ENCODE data around the gene ANKRD10.

DNA sequence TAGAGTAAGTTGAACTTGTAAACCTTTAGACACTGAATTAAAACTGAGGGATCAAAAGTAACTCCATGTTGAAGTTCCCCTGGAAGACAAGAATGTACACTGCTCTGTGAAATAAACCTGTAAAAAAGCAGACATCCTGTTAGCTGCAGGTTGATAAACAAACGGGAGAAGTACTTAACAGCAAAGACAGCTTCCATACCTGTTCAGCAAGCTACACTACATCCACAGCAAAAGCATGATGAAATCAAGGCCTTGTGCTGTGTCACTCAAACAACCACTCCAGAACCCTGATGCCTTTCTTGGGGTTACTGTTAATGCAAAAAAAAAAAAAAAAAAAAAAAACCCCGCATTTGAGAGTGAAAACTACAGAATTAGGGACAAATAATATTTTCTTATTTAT lies 20.8 kb downstream of the ANKRD10 start:
- TF ChIP-seq, protein P1, sequence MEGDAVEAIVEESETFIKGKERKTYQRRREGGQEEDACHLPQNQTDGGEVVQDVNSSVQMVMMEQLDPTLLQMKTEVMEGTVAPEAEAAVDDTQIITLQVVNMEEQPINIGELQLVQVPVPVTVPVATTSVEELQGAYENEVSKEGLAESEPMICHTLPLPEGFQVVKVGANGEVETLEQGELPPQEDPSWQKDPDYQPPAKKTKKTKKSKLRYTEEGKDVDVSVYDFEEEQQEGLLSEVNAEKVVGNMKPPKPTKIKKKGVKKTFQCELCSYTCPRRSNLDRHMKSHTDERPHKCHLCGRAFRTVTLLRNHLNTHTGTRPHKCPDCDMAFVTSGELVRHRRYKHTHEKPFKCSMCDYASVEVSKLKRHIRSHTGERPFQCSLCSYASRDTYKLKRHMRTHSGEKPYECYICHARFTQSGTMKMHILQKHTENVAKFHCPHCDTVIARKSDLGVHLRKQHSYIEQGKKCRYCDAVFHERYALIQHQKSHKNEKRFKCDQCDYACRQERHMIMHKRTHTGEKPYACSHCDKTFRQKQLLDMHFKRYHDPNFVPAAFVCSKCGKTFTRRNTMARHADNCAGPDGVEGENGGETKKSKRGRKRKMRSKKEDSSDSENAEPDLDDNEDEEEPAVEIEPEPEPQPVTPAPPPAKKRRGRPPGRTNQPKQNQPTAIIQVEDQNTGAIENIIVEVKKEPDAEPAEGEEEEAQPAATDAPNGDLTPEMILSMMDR (IDR thresholded peaks at IDR 0.05; ENCODE audit: control extremely low read depth in 1 of 3, insufficient read depth in 1 of 3, low read depth in 1 of 3, low read length in 3 of 3), result no peak
- TF ChIP-seq RAD21 (IDR thresholded peaks at IDR 0.05 in 1 of 2, conservative IDR thresholded peaks at IDR 0.05 in 1 of 2; ENCODE audit: low read depth in 2 of 2, low read length in 2 of 2) (no peak), EZH2 (IDR thresholded peaks at IDR 0.05; ENCODE audit: low read depth, low read length, severe bottlenecking) (no peak), SIRT6 (IDR thresholded peaks at IDR 0.05; ENCODE audit: low read length) (no peak), POLR2A (IDR thresholded peaks at IDR 0.05; ENCODE audit: control extremely low read depth in 1 of 2, low read depth in 2 of 2, low read length in 2 of 2) (no peak), GABPA (IDR thresholded peaks at IDR 0.05; ENCODE audit: borderline replicate concordance, insufficient read depth, low read length) (no peak), TEAD4 (IDR thresholded peaks at IDR 0.05; ENCODE audit: low read depth, low read length) (no peak), PHF8 (conservative IDR thresholded peaks at IDR 0.05; ENCODE audit: low read depth, low read length) (no peak), SUZ12 (IDR thresholded peaks at IDR 0.05; ENCODE audit: low read length) (no peak), TAF1 (IDR thresholded peaks at IDR 0.05; ENCODE audit: low read depth, low read length) (no peak)
- TF ChIP-seq, protein P2, sequence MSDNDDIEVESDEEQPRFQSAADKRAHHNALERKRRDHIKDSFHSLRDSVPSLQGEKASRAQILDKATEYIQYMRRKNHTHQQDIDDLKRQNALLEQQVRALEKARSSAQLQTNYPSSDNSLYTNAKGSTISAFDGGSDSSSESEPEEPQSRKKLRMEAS (IDR thresholded peaks at IDR 0.05), result no peak
- TF ChIP-seq, protein P3, sequence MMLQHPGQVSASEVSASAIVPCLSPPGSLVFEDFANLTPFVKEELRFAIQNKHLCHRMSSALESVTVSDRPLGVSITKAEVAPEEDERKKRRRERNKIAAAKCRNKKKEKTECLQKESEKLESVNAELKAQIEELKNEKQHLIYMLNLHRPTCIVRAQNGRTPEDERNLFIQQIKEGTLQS (IDR thresholded peaks at IDR 0.05; ENCODE audit: insufficient read depth, low read depth, low read length), result no peak

Data from H1 (cell line).